NCI-H187 treated with DMSO at 0.1 percent for 48 hours (cell line): ENCODE data around the gene RBM6.

Experiments
- DNase-seq: peaks from one replicate; lab custom pipeline; 2025; lab: John Stamatoyannopoulos, UW

The RBM6 gene

GRCh38 chr3:50126287-50127211 is 186.6 kb downstream of the RBM6 start:
- DNase-seq = no peak
